HG03354 (cell line): ENCODE data around the gene L3MBTL2.

Source experiments
- ATAC-seq: cut with Tn5 transposase; IDR thresholded peaks from one replicate; pipeline ENCODE4 v1.9.1; 2021; ENCODE audit warnings: mild to moderate bottlenecking; ENCODE audit not compliant: unreplicated experiment, poor library complexity, severe bottlenecking

Gene L3MBTL2

DNA sequence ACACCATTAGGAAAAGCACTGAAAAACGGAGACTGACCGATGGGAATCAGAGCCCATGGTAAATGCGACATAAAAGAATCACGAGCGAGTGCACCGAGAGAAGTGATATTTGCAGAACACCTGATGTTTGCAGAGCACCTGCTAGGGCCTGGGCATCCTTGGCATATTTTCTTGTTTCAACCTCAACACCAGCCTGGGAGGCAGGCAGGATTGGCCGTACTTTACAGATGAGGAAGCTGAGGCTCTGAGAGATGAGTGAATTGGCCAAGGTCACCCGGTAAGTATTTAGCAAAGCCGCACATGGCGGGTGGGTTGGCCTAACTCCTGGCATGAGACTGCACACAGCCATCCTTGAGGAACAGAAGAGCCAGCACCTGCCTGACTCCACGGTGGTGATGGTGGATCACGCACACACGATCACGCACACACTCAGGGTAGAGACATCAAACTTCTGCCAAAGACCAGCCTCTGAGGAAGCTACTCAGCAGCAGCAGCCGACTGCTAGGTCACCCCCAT lies 57.2 kb downstream of the L3MBTL2 start:
- ATAC-seq, result no peak

DNA sequence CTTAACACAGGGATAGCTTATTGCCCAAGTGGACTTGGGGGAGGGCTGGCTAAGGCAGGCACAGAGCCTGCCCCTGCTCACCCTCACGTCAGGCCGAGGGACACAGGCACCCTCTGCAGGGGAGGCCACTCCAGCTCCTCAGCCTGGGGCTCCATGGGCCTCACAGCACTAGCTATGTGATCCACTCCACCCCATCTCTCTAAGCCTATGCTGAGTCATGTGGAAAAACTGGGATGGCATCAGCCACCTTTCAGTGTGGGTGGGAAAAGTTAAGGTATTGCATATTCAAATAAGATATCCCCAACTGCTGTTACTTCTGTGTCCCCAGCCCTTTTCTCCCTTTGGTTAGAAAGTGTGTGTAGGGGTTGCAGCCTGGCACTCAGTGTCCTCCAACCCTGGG lies 58.6 kb downstream of the L3MBTL2 start:
- ATAC-seq, result no peak

- no peak for ATAC-seq
Observed at GRCh38 chr22:41264408-41264941, 59.4 kb downstream of the L3MBTL2 start.

DNA sequence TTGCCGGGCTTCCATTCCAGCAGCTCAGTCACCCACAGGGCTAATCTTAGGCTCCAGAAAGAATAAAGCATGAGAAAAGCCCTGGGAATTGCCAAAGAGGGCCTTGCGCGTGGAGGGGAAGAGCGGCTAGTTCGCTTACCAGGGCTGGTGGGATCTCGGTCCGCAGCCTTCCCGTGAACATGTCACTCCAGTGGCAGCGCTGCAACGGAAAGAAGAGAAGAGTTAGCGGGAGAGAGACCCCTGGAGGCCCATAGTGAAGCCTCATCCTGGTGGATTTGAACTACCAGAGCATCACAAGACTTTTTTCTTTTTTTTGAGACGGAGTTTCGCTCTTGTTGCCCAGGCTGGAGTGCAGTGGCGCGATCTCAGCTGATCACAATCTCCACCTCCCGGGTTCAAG lies 62.8 kb downstream of the L3MBTL2 start:
- ATAC-seq, result no peak

DNA sequence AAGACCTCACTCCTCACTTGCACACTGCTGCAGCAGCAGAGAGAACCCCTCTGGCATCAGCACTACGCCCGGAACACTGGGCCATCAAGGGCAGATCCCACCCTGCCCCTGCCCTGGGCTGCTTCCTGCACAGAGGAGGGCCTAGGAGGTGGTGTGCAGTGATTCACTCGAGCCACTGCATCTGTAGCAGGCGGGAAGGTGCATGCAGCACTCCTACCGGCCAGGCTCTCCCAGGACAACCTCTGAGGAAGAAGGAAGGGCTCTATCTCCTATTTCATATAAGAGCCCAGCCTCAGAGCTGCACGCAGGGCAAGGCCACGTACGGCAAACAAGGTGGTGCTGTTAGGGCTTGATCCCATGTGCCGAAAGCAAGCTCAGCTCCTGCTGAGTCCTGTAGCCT lies 66.7 kb downstream of the L3MBTL2 start:
- no peak for ATAC-seq

GRCh38 chr22:41273128-41273527 lies 68.0 kb downstream of the L3MBTL2 start:
- no peak for ATAC-seq

DNA sequence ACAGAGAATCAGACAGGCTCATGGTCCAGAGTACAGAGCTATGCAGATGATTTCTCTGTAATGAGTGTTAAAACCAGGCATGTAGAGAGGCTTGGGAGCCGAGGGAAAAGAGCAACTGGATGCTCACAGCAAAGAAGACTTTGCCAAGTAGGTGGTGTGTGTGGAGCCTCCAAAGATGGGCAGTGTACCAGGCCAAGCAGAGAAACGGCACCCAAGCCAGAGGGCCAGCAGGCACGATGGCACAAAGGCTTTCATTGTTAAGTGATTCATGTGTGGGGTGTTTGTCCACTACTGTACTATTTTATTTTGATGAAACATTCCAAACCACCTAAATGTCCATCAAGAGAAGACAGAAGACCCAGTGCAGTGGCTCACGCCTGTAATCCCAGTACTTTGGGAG lies 69.7 kb downstream of the L3MBTL2 start:
- no peak for ATAC-seq

GRCh38 chr22:41280065-41280464 lies 75.0 kb downstream of the L3MBTL2 start:
- no peak for ATAC-seq

GRCh38 chr22:41280854-41281253 lies 75.7 kb downstream of the L3MBTL2 start:
- ATAC-seq, result no peak
